GM21367 (cell line): ENCODE measurements around the gene CACNA2D1.

Experiments
- ATAC-seq: cut with Tn5 transposase; IDR thresholded peaks from one replicate; pipeline ENCODE4 v1.9.1; 2021; ENCODE audit not compliant: unreplicated experiment

The CACNA2D1 gene

DNA sequence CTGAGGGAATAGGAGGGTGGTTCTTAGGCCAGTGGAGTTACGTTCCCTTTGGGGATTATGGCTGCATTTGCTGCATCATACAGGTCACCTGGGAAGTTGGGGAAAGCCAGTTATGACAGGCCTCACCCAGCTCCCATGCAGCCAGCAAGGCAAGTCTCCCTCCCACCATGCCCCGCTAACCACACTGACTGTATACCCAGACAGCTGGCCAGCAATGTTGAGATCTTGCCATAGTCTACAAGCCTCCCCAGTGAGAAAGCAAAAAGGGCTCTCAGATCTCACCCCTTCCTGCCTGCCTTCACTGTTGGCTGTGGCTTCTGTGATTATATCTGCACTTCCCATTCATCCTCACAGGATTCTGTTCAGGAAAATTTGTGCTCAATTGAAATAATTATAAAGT, 540.5 kb downstream of the CACNA2D1 start:
- ATAC-seq, result no peak

DNA sequence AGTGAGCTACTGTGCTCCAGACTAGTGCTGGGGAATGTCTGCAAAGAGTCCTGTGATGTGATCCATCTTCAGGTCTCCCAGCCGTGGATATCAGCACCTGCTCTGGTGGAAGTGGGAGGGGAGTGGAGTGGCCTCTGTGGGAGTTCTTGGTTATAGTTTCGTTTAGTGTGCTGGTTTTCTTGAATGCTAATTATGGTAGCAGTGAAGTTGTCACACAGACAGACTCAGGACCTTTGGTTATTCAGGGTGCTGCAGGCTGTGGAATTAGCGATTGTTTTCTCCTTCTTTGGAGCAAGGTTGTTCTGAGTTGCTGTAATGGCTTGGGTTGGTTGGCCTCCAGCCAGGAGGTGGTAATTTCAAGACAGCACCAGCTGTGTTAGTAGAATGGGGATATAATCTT, 541.0 kb downstream of the CACNA2D1 start:
- no peak for ATAC-seq
